ENCODE results near the gene RIPOR2. TPM values are rescaled to one million over a fixed set of nuclear protein-coding genes. Genes with fewer than 3 reads are reported as not detected.

RIPOR2 gene
- total and polyA plus RNA-seq, 10 of the 15 experiments (the other 5 are each of a cell fraction or from before 2014, with no cell fraction given): 22.2 to 48.2 (median 34.7) TPM

- ChIA-PET CTCF (interaction anchor here (0.6 to 13.0 kb wide), 8 partner anchors 9 to 156 kb away, joined by 3 to 376 read pairs (median 3); no protein-coding TSS in a partner anchor), SMC1A (ENCODE audit: uncharacterized antibody, unreplicated experiment) (interaction anchor here (0.9 to 14.8 kb wide), 6 partner anchors 12 to 75 kb away, joined by 3 to 299 read pairs (median 9); no protein-coding TSS in a partner anchor), RAD21 (ENCODE audit: unreplicated experiment) (interaction anchor here (0.8 to 10.1 kb wide), 7 partner anchors 19 to 86 kb away, joined by 3 to 123 read pairs (median 5); no protein-coding TSS in a partner anchor), POLR2A (interaction anchor here (1.0 to 1.5 kb wide), 4 partner anchors 10 to 22 kb away, joined by 3 to 7 read pairs (median 4); no protein-coding TSS in a partner anchor)
- TF ChIP-seq ZNF592 (IDR thresholded peaks at IDR 0.05) (no peak), CREB1 (IDR thresholded peaks at IDR 0.05; ENCODE audit: low read depth) (no peak), SMC3 (IDR thresholded peaks at IDR 0.05; ENCODE audit: borderline replicate concordance, low read length) (no peak), MEF2B (IDR thresholded peaks at IDR 0.05; ENCODE audit: partially characterized antibody, poor library complexity, severe bottlenecking) (no peak), TCF12 (IDR thresholded peaks at IDR 0.05; ENCODE audit: low read depth, low read length) (no peak)
- Histone ChIP-seq H3K4me1 (ENCODE audit: control insufficient read depth, insufficient read depth, low read length) (peaks cover 52% of the 10 kb centered on the region), H3K9me3 (replicated peaks; ENCODE audit: control insufficient read depth, insufficient read depth, low read length) (no peaks in the 10 kb centered on the region; the same call in 2 of the 3 replicates), H3K27me3 (replicated peaks in 1 of 2; ENCODE audit: control insufficient read depth in 2 of 2, insufficient read depth in 2 of 2, low read length in 1 of 2) (no peaks in the 10 kb centered on the region), H3K9ac (ENCODE audit: control insufficient read depth, insufficient read depth, low read length) (peak overlapping the region; percentile 54), H4K20me1 (ENCODE audit: control insufficient read depth, insufficient read depth) (no peaks in the 10 kb centered on the region), H3K4me3 (peak overlapping the region; percentile 74), H3K79me2 (ENCODE audit: control insufficient read depth, insufficient read depth, low read length) (peaks cover 71% of the 10 kb centered on the region), H2AFZ (ENCODE audit: control insufficient read depth, low read depth, low read length) (no peak overlapping the region), H3K27ac (ENCODE audit: control insufficient read depth, insufficient read depth) (peak overlapping the region; percentile 75), H3K4me2 (ENCODE audit: control insufficient read depth, insufficient read depth) (peak overlapping the region; percentile 90), H3K36me3 (ENCODE audit: control insufficient read depth in 2 of 2, insufficient read depth in 2 of 2, low read length in 1 of 2) (no peaks in the 10 kb centered on the region)
- FAIRE-seq (no peak), ATAC-seq (no peak), DNase-seq (ENCODE audit: low read depth, low spot score) (no peak)
- in situ Hi-C loops (cut with MboI) (no loop called here), intact Hi-C loops (cut with micrococcal nuclease; ENCODE audit: unreplicated experiment) (loop anchor here (5.0 to 10.0 kb wide), 4 partner anchors 154 to 1094 kb away; a partner anchor contains a TSS)
- BruUV-seq (replicated peaks): no TSS peak
Measured at GRCh38 chr6:24931296-24931695, 4.5 kb downstream of the RIPOR2 start.
